ENCODE data around the gene CLASP1.

Gene CLASP1

GRCh38 chr2:121505986-121506586, 143.2 kb downstream of the CLASP1 start:
- Histone ChIP-seq H3K4me1 (ENCODE audit: insufficient read depth, low read length) (peaks cover 6% of the 10 kb centered on the region), H3K27me3 (ENCODE audit: insufficient read depth, low read length) (no peaks in the 10 kb centered on the region), H2AFZ (ENCODE audit: low read depth, low read length) (no peak overlapping the region), H3K9me3 (ENCODE audit: low read length) (no peaks in the 10 kb centered on the region), H3K4me3 (ENCODE audit: low read length) (no peak overlapping the region), H3K36me3 (ENCODE audit: insufficient read depth, low read length) (peaks cover 24% of the 10 kb centered on the region)

- Histone ChIP-seq H2AFZ (ENCODE audit: low read depth, low read length) (no peak overlapping the region), H3K36me3 (ENCODE audit: insufficient read depth, low read length) (peaks cover 30% of the 10 kb centered on the region), H3K27me3 (ENCODE audit: insufficient read depth, low read length) (no peaks in the 10 kb centered on the region), H3K4me3 (ENCODE audit: low read length) (no peak overlapping the region), H3K9me3 (ENCODE audit: low read length) (no peaks in the 10 kb centered on the region), H3K4me1 (ENCODE audit: insufficient read depth, low read length) (peaks cover 6% of the 10 kb centered on the region)
Measured at GRCh38 chr2:121505005-121505404, 144.3 kb downstream of the CLASP1 start.

- peaks cover 33% of the 10 kb centered on the region for H3K36me3 ChIP-seq (ENCODE audit: insufficient read depth, low read length)
- H3K9me3 ChIP-seq (ENCODE audit: low read length) = peaks cover 3% of the 10 kb centered on the region
Measured at GRCh38 chr2:121504316-121504715, 144.9 kb downstream of the CLASP1 start.

DNA sequence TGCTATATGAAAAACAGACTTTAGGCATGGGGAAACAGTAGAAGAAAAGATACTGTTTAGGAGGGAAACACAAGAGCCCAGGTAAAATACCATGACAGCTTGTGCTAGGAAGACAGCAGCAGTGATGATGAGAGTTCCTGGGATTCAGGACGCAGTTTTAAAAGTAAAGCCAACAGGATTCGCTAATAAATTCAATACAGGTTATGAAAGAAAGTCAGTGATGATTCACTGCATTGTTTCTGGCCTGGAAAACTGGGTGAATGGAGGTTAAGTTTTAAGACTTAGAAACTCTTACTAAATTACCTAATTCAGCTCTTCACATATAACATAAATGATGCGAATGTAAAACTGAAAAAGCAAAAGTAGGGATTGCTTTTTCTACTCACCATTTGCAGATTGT, 146.5 kb downstream of the CLASP1 start:
- Histone ChIP-seq H3K9me3 (ENCODE audit: low read length) (peaks cover 3% of the 10 kb centered on the region), H2AFZ (ENCODE audit: low read depth, low read length) (no peak overlapping the region), H3K4me3 (ENCODE audit: low read length) (no peak overlapping the region), H3K27me3 (ENCODE audit: insufficient read depth, low read length) (no peaks in the 10 kb centered on the region), H3K4me1 (ENCODE audit: insufficient read depth, low read length) (peaks cover 6% of the 10 kb centered on the region), H3K36me3 (ENCODE audit: insufficient read depth, low read length) (peaks cover 37% of the 10 kb centered on the region)

More at GRCh38 chr2:121504316-121504715, 144.9 kb downstream of the CLASP1 start:
- H2AFZ ChIP-seq (ENCODE audit: low read depth, low read length) = no peak overlapping the region
- H3K4me1 ChIP-seq (ENCODE audit: insufficient read depth, low read length) = peaks cover 6% of the 10 kb centered on the region
- H3K27me3 ChIP-seq (ENCODE audit: insufficient read depth, low read length) = no peaks in the 10 kb centered on the region
- no peak overlapping the region for H3K4me3 ChIP-seq (ENCODE audit: low read length)

DNA sequence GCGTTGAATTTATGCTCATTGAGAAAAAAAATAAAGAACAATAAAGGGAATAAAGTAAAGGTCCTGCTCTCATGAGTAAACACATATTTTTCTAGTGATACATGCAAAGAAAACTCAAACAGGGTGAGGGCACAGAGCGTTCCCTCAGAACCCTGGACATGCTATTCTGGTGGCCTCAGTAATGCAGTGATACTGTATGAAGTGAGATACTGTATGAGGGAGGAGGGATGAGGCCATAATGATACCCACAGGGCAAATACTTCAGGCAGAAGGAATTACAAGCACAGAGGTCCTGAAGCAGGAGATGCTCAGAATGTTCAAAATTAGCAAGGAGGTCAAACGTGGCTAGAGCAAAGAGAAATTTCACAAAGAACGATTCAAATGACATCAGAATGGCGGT, 147.0 kb downstream of the CLASP1 start:
- Histone ChIP-seq H3K4me1 (ENCODE audit: insufficient read depth, low read length) (peaks cover 6% of the 10 kb centered on the region), H2AFZ (ENCODE audit: low read depth, low read length) (no peak overlapping the region), H3K36me3 (ENCODE audit: insufficient read depth, low read length) (peaks cover 35% of the 10 kb centered on the region), H3K9me3 (ENCODE audit: low read length) (peaks cover 3% of the 10 kb centered on the region), H3K27me3 (ENCODE audit: insufficient read depth, low read length) (no peaks in the 10 kb centered on the region), H3K4me3 (ENCODE audit: low read length) (no peak overlapping the region)

GRCh38 chr2:121501554-121501953, 147.7 kb downstream of the CLASP1 start:
- Histone ChIP-seq H3K4me3 (ENCODE audit: low read length) (no peak overlapping the region), H2AFZ (ENCODE audit: low read depth, low read length) (no peak overlapping the region), H3K27me3 (ENCODE audit: insufficient read depth, low read length) (no peaks in the 10 kb centered on the region), H3K36me3 (ENCODE audit: insufficient read depth, low read length) (peaks cover 35% of the 10 kb centered on the region), H3K4me1 (ENCODE audit: insufficient read depth, low read length) (peaks cover 6% of the 10 kb centered on the region), H3K9me3 (ENCODE audit: low read length) (peaks cover 3% of the 10 kb centered on the region)

DNA sequence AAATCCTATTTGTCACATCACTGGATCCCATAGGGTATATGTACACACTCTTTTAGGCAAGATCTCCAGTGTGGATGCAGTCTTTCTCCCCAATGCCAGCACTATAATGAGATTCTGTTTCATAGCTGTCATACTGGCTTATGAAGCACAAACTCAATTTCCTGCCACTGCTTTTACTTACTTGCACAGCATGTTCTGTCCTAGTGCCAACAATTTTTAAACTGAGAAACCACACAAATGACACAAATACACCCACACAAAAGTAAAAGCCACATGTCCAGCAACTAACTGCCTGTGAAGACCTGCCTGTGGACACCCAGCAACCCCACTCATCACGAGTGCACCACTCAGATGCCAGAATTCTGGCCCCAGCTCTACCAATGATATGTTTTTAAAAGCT, 148.2 kb downstream of the CLASP1 start:
- H3K4me1 ChIP-seq (ENCODE audit: insufficient read depth, low read length) = peaks cover 6% of the 10 kb centered on the region
- peaks cover 3% of the 10 kb centered on the region for H3K9me3 ChIP-seq (ENCODE audit: low read length)
- no peak overlapping the region for H2AFZ ChIP-seq (ENCODE audit: low read depth, low read length)
- H3K36me3 ChIP-seq (ENCODE audit: insufficient read depth, low read length) = peaks cover 35% of the 10 kb centered on the region
- no peak overlapping the region for H3K4me3 ChIP-seq (ENCODE audit: low read length)
- no peaks in the 10 kb centered on the region for H3K27me3 ChIP-seq (ENCODE audit: insufficient read depth, low read length)

GRCh38 chr2:121498731-121499130, 150.5 kb downstream of the CLASP1 start:
- Histone ChIP-seq H3K4me1 (ENCODE audit: insufficient read depth, low read length) (no peaks in the 10 kb centered on the region), H3K4me3 (ENCODE audit: low read length) (no peak overlapping the region), H3K27me3 (ENCODE audit: insufficient read depth, low read length) (no peaks in the 10 kb centered on the region), H3K36me3 (ENCODE audit: insufficient read depth, low read length) (peaks cover 39% of the 10 kb centered on the region), H3K9me3 (ENCODE audit: low read length) (peaks cover 3% of the 10 kb centered on the region), H2AFZ (ENCODE audit: low read depth, low read length) (no peak overlapping the region)

GRCh38 chr2:121492409-121492808, 156.9 kb downstream of the CLASP1 start:
- Histone ChIP-seq H3K36me3 (ENCODE audit: insufficient read depth, low read length) (peaks cover 4% of the 10 kb centered on the region), H2AFZ (ENCODE audit: low read depth, low read length) (no peak overlapping the region), H3K4me1 (ENCODE audit: insufficient read depth, low read length) (peaks cover 22% of the 10 kb centered on the region), H3K9me3 (ENCODE audit: low read length) (no peaks in the 10 kb centered on the region), H3K4me3 (ENCODE audit: low read length) (no peak overlapping the region), H3K27me3 (ENCODE audit: insufficient read depth, low read length) (no peaks in the 10 kb centered on the region)

DNA sequence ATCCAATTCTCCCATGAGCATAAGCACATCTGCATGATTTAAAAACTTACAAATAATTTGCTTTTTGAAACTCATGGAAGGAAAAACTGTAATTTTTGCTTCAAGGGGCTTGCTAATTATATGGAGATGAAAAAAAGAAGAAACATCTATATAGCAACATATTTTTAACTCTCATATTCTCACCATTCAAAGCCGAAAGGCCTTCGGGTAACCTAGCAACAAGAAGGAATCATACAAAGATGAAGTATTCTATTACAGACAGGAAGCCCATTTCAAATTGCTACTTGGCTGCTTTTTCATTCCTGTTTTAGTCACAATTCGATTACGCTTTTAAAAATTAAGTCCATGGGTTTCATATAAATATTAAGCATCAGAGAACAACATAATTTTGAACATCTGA, 157.7 kb downstream of the CLASP1 start:
- Histone ChIP-seq H3K4me3 (ENCODE audit: low read length) (no peak overlapping the region), H3K27me3 (ENCODE audit: insufficient read depth, low read length) (no peaks in the 10 kb centered on the region), H3K36me3 (ENCODE audit: insufficient read depth, low read length) (peaks cover 4% of the 10 kb centered on the region), H2AFZ (ENCODE audit: low read depth, low read length) (no peak overlapping the region), H3K4me1 (ENCODE audit: insufficient read depth, low read length) (peaks cover 22% of the 10 kb centered on the region), H3K9me3 (ENCODE audit: low read length) (no peaks in the 10 kb centered on the region)

- Histone ChIP-seq H3K4me1 (ENCODE audit: insufficient read depth, low read length) (peaks cover 22% of the 10 kb centered on the region), H3K4me3 (ENCODE audit: low read length) (no peak overlapping the region), H3K9me3 (ENCODE audit: low read length) (no peaks in the 10 kb centered on the region), H3K36me3 (ENCODE audit: insufficient read depth, low read length) (peaks cover 2% of the 10 kb centered on the region), H2AFZ (ENCODE audit: low read depth, low read length) (no peak overlapping the region), H3K27me3 (ENCODE audit: insufficient read depth, low read length) (no peaks in the 10 kb centered on the region)
Measured at GRCh38 chr2:121490584-121491133, 158.6 kb downstream of the CLASP1 start.

DNA sequence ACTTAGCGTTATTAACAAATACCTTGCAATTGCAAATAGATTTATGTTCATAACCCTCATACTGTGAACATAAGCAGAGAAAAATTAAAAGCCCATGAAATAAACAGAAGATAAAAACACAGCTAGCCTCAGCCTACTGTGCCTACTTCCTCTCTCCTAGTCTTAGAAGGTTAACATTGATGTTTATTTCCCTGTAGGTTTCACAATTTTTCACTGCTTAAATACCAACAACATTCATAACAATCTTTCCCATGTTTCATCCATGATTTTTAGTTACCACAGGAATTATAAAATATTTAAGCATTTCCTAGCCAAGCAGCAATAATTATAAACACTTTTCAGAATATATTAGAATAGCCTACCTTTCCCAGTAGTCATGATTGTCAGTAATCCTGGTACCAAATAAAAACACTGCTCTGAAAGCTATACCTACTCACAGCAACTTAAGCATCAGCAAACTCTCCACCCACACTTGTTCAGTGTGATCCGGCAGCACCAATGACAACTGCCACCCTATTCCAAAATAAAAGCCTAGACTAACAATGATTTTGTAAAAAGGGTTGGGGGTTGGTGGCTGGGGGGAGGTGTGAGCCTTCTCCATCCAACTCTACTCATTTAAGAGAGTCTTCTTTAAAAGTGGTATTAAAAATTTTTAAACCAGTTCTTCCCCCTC, 159.2 kb downstream of the CLASP1 start:
- H3K9me3 ChIP-seq (ENCODE audit: low read length) = no peaks in the 10 kb centered on the region
- H3K4me1 ChIP-seq (ENCODE audit: insufficient read depth, low read length) = peaks cover 22% of the 10 kb centered on the region
- H3K4me3 ChIP-seq (ENCODE audit: low read length) = no peak overlapping the region
- peaks cover 2% of the 10 kb centered on the region for H3K36me3 ChIP-seq (ENCODE audit: insufficient read depth, low read length)
- H3K27me3 ChIP-seq (ENCODE audit: insufficient read depth, low read length) = no peaks in the 10 kb centered on the region
- H2AFZ ChIP-seq (ENCODE audit: low read depth, low read length) = no peak overlapping the region

- H2AFZ ChIP-seq (ENCODE audit: low read depth, low read length) = no peak overlapping the region
- H3K4me3 ChIP-seq (ENCODE audit: low read length) = no peak overlapping the region
- H3K9me3 ChIP-seq (ENCODE audit: low read length) = no peaks in the 10 kb centered on the region
- peaks cover 2% of the 10 kb centered on the region for H3K36me3 ChIP-seq (ENCODE audit: insufficient read depth, low read length)
- no peaks in the 10 kb centered on the region for H3K27me3 ChIP-seq (ENCODE audit: insufficient read depth, low read length)
- peaks cover 22% of the 10 kb centered on the region for H3K4me1 ChIP-seq (ENCODE audit: insufficient read depth, low read length)
Measured at GRCh38 chr2:121489284-121489683, 160.0 kb downstream of the CLASP1 start.
